ENCODE measurements around the gene COL9A1.
"Not testable (repeated sequence)": the region's sequence is repeated elsewhere in the genome, so short reads cannot be mapped to it uniquely, and the experiment has no call there.

COL9A1 gene

GRCh38 chr6:70303034-70303525, at the start of gene COL9A1:
Gene COL9A1, minus strand, starts transcription at chr6:70303084. Its CDS starts 160 bp downstream, at chr6:70302924.
- no peak for DNase-seq

GRCh38 chr6:70351461-70351860, 48.6 kb upstream of the COL9A1 start:
- no peak for DNase-seq

- no peak for DNase-seq
Observed at GRCh38 chr6:70345619-70346018, 42.7 kb upstream of the COL9A1 start.

GRCh38 chr6:70343313-70343712, 40.4 kb upstream of the COL9A1 start:
- DNase-seq = no peak

GRCh38 chr6:70339810-70340209, 36.9 kb upstream of the COL9A1 start:
- DNase-seq = not testable (repeated sequence)

- no peak for DNase-seq
Observed at GRCh38 chr6:70338775-70339174, 35.9 kb upstream of the COL9A1 start.

GRCh38 chr6:70337743-70338105, 34.8 kb upstream of the COL9A1 start:
- DNase-seq = no peak

GRCh38 chr6:70336996-70337742, 34.3 kb upstream of the COL9A1 start:
- no peak for DNase-seq

- peak; percentile 26 for DNase-seq
Observed at GRCh38 chr6:70327036-70327435, 24.2 kb upstream of the COL9A1 start.

GRCh38 chr6:70325009-70325408, 22.1 kb upstream of the COL9A1 start:
- DNase-seq = no peak

GRCh38 chr6:70317799-70318198, 14.9 kb upstream of the COL9A1 start:
- DNase-seq = not testable (repeated sequence)

GRCh38 chr6:70315079-70315751, 12.3 kb upstream of the COL9A1 start:
- no peak for DNase-seq

- DNase-seq = no peak
Observed at GRCh38 chr6:70314296-70314695, 11.4 kb upstream of the COL9A1 start.

GRCh38 chr6:70312165-70312745, 9.4 kb upstream of the COL9A1 start:
- no peak for DNase-seq

- DNase-seq = peak; percentile 75
Observed at GRCh38 chr6:70310063-70310694, 7.3 kb upstream of the COL9A1 start.

GRCh38 chr6:70309243-70309642, 6.4 kb upstream of the COL9A1 start:
- DNase-seq = peak; percentile 61

GRCh38 chr6:70308142-70308541, 5.3 kb upstream of the COL9A1 start:
- DNase-seq = not testable (repeated sequence)

- no peak for DNase-seq
Observed at GRCh38 chr6:70307008-70307407, 4.1 kb upstream of the COL9A1 start.

GRCh38 chr6:70304616-70305015, 1.7 kb upstream of the COL9A1 start:
- DNase-seq = no peak

GRCh38 chr6:70299456-70299855, 3.4 kb downstream of the COL9A1 start:
- peak; percentile 42 for DNase-seq

- no peak for DNase-seq
Observed at GRCh38 chr6:70298068-70298467, 4.8 kb downstream of the COL9A1 start.

GRCh38 chr6:70292193-70292592, 10.7 kb downstream of the COL9A1 start:
- no peak for DNase-seq

- DNase-seq = peak; percentile 43
Observed at GRCh38 chr6:70289299-70289698, 13.6 kb downstream of the COL9A1 start.

Measured in eye (tissue), 1 donor.